Dendritic cell treated with granulocyte-macrophage colony-stimulating factor and Interleukin-4, amounts not matched to agents 40 ng/mL and 50 ng/mL, for 4 days (primary cell): ENCODE measurements around the gene CCN2.
"Not testable (repeated sequence)": the region's sequence is repeated elsewhere in the genome, so short reads cannot be mapped to it uniquely, and the experiment has no call there.

ENCODE experiments used
- H3K27ac Mint-ChIP-seq: one replicate; pipeline ENCODE4 v1.8.0; 2022; ENCODE audit warnings: mild to moderate bottlenecking, mixed read lengths
- H3K27me3 Mint-ChIP-seq: one replicate; pipeline ENCODE4 v1.8.0; 2022; ENCODE audit warnings: mild to moderate bottlenecking, mixed read lengths
- H3K36me3 Mint-ChIP-seq: one replicate; pipeline ENCODE4 v1.8.0; 2022; ENCODE audit warnings: low read depth, mixed read lengths
- H3K4me1 Mint-ChIP-seq: one replicate; pipeline ENCODE4 v1.8.0; 2022; ENCODE audit warnings: low read depth, mixed read lengths
- H3K4me3 Mint-ChIP-seq: one replicate; pipeline ENCODE4 v1.8.0; 2022; ENCODE audit warnings: mild to moderate bottlenecking, moderate library complexity, mixed read lengths
- H3K9me3 Mint-ChIP-seq: one replicate; pipeline ENCODE4 v1.8.0; 2022; ENCODE audit warnings: mixed read lengths
- intact Hi-C: fragments of 100-400 bp; cut with micrococcal nuclease; formaldehyde crosslinking; loops from one replicate; pipeline ENCODE4 v1.15.0; 2022

CCN2 gene

DNA sequence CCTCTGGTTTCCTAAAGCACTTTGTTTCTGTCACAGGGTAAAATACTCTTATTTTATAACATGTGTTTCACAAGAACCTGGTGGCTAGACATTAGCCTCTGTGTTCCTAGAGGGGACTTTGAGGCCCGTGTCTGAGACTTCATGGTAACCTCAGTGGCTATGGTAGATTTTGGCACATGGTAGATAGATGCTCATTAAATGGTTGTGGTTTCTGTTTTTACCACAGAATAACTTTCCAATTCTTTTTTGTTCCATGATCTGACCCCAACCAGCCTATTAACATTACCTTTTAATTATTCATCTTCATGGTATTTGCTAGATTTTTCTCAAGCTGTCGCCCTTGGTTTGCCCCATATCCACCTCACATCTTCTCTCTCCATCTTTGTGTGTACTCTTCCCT, 34.3 kb downstream of the CCN2 start:
- H3K9me3 Mint-ChIP-seq: peaks cover 17% of the 10 kb centered on the region
- peaks cover 7% of the 10 kb centered on the region for H3K4me1 Mint-ChIP-seq
- intact Hi-C loops: loop anchor here (5.0 kb wide), 1 partner anchor 300 kb away; no protein-coding TSS in a partner anchor
- no peaks in the 10 kb centered on the region for H3K36me3 Mint-ChIP-seq
- H3K27ac Mint-ChIP-seq: no peak overlapping the region
- no peak overlapping the region for H3K4me3 Mint-ChIP-seq
- H3K27me3 Mint-ChIP-seq: peaks cover 36% of the 10 kb centered on the region

DNA sequence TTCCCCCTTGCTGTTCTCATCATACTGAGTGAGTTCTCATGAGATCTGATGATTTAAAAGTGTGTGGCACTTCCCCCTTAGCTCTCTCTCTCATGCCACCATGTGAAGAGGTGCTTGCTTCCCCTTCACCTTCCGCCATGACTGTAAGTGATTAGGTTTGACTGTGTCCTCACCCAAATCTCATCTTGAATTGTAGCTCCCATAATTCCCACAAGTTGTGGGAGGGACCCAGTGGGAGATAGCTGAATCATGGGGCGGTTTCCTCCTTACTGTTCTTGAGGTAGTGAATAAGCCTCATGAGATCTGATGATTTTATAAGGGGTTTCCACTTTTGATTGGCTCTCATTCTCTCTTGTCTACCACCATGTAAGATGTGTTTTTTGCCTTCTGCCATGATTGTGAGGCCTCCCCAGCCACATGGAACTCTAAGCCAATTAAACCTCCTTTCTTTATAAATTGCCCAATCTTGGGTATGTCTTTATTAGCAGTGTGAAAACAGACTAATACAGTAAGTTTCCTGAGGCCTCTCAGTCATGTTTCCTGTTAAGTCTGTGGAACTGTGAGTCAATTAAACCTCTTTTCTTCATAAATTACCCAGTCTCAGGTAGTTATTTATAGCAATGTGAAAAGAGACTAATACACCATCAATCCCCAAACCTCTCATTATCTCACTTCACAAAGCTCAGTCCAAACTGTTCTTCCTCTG, 34.9 kb downstream of the CCN2 start:
- intact Hi-C loops: loop anchor here (5.0 kb wide), 1 partner anchor 301 kb away; no protein-coding TSS in a partner anchor
- H3K27ac Mint-ChIP-seq: not testable (repeated sequence)

DNA sequence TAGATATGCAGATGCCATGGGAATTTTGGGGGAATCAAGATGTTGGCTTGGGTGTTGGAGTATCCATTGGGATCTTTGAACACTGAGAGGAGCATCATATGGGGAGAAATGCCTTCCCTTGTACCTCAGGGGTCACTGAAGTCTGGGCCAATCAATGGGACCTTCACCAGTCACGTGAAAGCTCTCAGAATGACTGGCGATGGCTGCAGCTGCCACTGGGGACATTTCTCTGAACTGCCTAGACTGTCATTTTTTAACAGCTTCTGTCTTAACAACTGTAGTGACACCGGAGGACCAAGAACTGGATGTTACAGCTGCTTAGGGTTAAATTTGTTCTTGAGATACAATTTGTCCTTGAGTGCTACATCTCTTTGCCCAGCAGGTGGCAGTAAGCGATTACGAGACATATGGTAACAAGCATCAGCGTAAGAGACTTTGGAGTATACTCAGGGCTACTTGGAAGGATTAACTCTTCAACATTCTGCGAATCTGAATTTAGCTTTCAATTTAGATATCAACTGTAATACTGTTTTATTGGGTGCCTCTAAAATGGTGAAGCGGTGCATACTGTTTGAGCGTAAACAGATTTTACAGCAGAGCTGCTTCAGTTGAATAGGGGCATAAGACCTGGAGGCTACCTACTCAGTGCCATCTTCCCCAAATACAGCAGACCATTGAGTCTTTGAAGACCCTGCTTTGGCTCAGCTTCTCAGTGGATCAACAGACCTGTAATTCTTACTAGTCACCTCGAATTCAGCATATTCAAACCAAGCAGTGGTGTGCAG, 36.0 kb downstream of the CCN2 start:
- peaks cover 7% of the 10 kb centered on the region for H3K4me1 Mint-ChIP-seq
- intact Hi-C loops: loop anchor here (5.0 kb wide), 1 partner anchor 302 kb away; no protein-coding TSS in a partner anchor
- peaks cover 8% of the 10 kb centered on the region for H3K9me3 Mint-ChIP-seq
- no peaks in the 10 kb centered on the region for H3K36me3 Mint-ChIP-seq
- H3K4me3 Mint-ChIP-seq: no peak overlapping the region
- H3K27me3 Mint-ChIP-seq: peaks cover 38% of the 10 kb centered on the region
- H3K27ac Mint-ChIP-seq: no peak overlapping the region

More for the DNA sequence above, 34.9 kb downstream of the CCN2 start:
- not testable (repeated sequence) for H3K4me3 Mint-ChIP-seq, H3K36me3 Mint-ChIP-seq, H3K4me1 Mint-ChIP-seq
- Mint-ChIP-seq H3K9me3 (peaks cover 11% of the 10 kb centered on the region), H3K27me3 (peaks cover 38% of the 10 kb centered on the region)

DNA sequence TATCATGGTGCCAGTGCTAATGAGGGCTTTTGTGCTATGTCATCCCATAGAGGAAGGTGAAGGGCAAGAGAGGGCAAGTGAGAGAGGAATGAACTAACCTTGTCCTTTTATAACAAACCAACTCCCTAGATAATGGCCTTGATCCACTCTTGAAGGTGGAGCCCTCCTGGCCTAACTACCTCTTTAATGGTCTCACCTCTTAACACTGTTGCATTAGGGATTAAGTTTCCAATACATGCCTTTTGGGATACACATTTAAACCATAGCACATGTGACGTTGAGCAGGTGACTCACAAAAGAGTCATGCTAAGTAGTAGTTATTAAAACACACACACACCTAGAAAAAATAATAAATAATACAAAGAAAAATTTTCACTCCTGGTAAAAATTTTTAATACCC, 36.9 kb downstream of the CCN2 start:
- H3K4me1 Mint-ChIP-seq: peaks cover 7% of the 10 kb centered on the region
- no peak overlapping the region for H3K4me3 Mint-ChIP-seq
- peaks cover 8% of the 10 kb centered on the region for H3K9me3 Mint-ChIP-seq
- intact Hi-C loops: no loop called here
- H3K27me3 Mint-ChIP-seq: peaks cover 34% of the 10 kb centered on the region
- H3K27ac Mint-ChIP-seq: no peak overlapping the region
- no peaks in the 10 kb centered on the region for H3K36me3 Mint-ChIP-seq

DNA sequence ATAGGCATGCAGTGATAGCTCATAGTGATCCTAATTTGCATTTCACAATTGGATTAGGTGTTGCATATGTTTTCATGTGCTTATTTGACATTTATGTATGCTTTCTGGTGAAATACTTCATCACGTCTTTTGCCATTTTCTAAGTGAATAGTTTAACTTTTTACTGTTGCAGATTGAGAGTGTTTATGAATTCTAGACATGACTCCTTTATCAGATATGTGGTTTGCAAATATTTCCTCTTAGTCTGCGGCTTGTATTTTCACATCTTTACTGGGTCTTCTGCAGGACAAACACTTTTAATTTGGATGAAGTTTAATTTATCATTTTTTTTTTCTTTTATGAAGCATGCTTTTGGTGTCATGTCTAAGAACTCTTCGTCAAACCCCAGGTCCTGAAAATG, 39.2 kb downstream of the CCN2 start:
- Mint-ChIP-seq H3K9me3 (peaks cover 8% of the 10 kb centered on the region), H3K4me3 (no peak overlapping the region), H3K4me1 (peaks cover 1% of the 10 kb centered on the region), H3K27ac (no peak overlapping the region), H3K36me3 (no peaks in the 10 kb centered on the region), H3K27me3 (peaks cover 33% of the 10 kb centered on the region)
- intact Hi-C loops: no loop called here

DNA sequence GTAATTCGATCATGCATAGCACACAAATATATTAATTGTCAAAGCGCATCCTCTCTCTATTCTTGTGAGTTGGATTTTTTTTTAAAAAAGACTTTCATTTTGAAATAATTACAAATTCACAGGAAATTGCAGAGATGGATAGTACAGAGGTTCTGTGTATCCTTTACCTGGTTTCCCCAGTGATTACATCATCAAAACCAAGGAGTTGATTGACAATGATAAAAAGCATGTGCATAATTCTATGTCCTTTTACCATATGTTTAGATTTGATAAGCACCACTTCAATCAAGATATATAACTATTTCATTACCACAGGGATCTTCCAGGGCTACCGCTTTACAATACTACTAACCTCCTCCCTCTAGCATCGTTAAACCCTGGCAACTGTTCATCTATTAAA, 40.2 kb downstream of the CCN2 start:
- Mint-ChIP-seq H3K4me1 (no peaks in the 10 kb centered on the region), H3K27me3 (peaks cover 28% of the 10 kb centered on the region), H3K4me3 (no peak overlapping the region), H3K9me3 (peaks cover 3% of the 10 kb centered on the region), H3K36me3 (no peaks in the 10 kb centered on the region), H3K27ac (no peak overlapping the region)
- intact Hi-C loops: no loop called here

DNA sequence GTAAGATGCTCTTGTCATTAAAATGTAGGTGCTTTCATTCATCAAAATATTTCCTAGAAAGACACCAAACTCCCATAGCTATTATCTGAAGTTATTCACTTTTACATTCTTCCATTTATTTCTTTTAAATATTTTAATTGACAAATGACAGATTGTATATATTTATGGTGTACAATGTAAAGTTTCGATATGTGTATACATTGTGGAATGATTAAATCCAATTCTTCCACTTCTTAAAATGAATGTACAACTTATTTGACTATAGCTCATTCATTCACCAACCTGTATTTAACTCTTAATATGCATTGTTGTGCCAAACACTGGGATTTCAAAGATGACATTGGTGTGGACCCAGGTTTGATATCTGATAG, 41.0 kb downstream of the CCN2 start:
- H3K4me1 Mint-ChIP-seq: no peaks in the 10 kb centered on the region
- intact Hi-C loops: no loop called here
- no peaks in the 10 kb centered on the region for H3K9me3 Mint-ChIP-seq
- H3K27me3 Mint-ChIP-seq: peaks cover 24% of the 10 kb centered on the region
- H3K27ac Mint-ChIP-seq: no peak overlapping the region
- H3K36me3 Mint-ChIP-seq: no peaks in the 10 kb centered on the region
- no peak overlapping the region for H3K4me3 Mint-ChIP-seq

DNA sequence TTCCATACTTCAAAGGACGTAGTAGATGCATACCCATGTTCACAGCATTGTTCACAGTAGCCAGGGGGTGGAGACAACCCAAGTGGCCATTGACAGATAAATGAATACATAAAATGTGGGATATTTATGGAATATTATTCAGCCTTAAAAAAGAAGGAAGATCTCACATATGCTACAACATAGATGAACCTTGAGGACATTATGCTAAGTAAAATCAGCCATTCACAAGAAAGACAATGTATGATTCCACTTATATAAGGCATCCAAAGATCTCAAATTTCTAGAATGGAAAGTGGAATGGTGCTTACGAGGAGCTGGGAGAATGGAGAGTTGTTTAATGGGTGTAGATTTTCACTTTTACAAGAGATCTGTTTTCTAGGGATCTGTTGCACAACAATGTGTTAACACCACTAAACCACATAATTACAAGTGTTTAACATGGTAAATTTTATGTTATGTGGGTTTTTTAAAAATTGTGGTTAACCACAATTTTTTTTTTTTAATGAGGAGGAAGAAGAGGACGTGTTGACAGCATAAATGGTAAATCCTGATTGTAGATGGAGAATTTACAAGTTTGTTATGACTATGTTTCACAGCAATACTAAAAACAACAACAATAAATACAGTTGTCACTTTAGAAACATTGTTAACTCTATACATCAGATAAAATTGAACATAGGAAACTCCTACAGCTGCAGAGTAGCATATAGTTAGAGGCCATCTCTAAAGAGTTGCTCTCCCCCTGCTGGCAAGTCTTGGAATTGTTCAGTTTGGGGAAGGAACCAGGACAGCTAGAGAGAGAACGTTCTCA, 41.6 kb downstream of the CCN2 start:
- no peaks in the 10 kb centered on the region for H3K4me1 Mint-ChIP-seq
- no peaks in the 10 kb centered on the region for H3K9me3 Mint-ChIP-seq
- H3K27ac Mint-ChIP-seq: no peak overlapping the region
- no peak overlapping the region for H3K4me3 Mint-ChIP-seq
- H3K27me3 Mint-ChIP-seq: peaks cover 28% of the 10 kb centered on the region
- intact Hi-C loops: no loop called here
- H3K36me3 Mint-ChIP-seq: no peaks in the 10 kb centered on the region

DNA sequence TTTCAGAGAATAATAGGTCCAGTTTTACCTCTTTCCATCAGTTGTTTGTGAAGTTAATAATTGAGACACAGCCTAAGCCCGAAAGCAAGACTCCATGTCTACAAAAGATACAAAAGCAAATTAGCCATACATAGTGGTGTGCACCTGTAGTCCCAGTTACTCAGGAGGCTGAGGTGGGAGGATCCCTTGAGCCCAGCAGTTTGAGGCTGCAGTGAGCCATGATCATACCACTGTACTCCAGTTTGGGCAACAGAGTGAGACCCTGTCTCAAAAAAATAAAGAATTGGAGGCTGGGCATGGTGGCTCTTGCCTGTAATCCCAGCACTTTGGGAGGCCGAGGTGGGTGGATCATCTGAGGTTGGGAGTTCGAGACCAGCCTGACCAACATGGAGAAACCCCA, 42.4 kb downstream of the CCN2 start:
- H3K27ac Mint-ChIP-seq, H3K9me3 Mint-ChIP-seq, H3K4me3 Mint-ChIP-seq, intact Hi-C loops, H3K36me3 Mint-ChIP-seq, H3K4me1 Mint-ChIP-seq: not testable (repeated sequence)
- peaks cover 31% of the 10 kb centered on the region for H3K27me3 Mint-ChIP-seq

DNA sequence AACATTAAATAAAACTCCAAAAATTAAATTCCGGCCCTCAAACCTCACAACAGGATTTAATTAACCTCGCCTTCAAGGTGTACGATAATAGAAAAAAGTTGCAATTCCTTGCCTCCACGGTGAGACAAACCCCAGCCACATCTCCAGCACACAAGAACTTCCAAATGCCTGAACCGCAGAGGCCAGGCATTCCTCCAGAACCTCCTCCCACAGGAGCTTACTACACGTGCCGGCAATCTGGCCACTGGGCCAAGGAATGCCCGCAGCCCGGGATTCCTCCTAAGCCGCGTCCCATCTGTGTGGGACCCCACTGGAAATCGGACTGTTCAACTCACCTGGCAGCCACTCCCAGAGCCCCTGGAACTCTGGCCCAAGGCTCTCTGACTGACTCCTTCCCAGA, 47.4 kb downstream of the CCN2 start:
- intact Hi-C loops, H3K36me3 Mint-ChIP-seq, H3K27ac Mint-ChIP-seq, H3K4me3 Mint-ChIP-seq, H3K4me1 Mint-ChIP-seq, H3K9me3 Mint-ChIP-seq: not testable (repeated sequence)
- peaks cover 41% of the 10 kb centered on the region for H3K27me3 Mint-ChIP-seq

DNA sequence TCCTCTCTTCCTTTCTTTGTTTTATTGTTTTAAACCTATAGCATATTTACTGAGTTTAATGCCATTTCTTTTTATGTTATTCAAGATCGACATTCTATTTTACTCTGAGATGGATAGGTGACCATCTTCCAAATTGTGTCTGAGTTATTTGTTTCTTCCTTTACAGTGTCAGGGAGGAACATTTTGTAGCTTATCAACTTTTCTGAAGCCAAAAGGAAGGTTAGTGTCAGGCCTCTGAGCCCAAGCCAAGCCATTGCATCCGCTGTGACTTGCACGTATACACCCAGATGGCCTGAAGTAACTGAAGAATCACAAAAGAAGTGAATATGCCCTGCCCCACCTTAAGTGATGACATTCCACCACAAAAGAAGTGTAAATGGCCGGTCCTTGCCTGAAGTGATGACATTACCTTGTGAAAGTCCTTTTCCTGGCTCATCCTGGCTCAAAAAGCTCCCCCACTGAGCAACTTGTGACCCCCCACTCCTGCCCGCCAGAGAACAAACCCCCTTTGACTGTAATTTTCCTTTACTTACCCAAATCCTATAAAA, 49.8 kb downstream of the CCN2 start:
- peaks cover 13% of the 10 kb centered on the region for H3K9me3 Mint-ChIP-seq
- H3K27ac Mint-ChIP-seq, H3K4me3 Mint-ChIP-seq, H3K36me3 Mint-ChIP-seq, H3K4me1 Mint-ChIP-seq, intact Hi-C loops: not testable (repeated sequence)
- peaks cover 27% of the 10 kb centered on the region for H3K27me3 Mint-ChIP-seq

DNA sequence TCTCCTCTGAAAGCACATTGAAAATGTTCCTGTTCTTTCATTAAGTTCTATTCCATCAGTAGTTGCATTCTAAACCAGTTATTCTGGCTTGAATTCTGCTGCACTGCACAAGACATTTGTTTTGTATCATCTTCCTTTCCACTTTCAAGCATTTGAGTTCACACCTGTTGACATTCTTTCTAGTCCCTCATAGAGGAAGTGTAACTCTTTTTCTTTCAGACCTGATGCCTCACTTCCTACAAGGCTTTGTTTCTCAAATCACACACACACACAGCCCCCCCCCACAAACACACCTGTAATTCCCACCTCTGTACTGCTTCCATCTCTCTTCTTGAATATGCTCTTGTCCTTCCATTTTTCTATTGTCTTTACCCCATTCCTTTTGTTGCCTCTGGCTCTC, 50.9 kb downstream of the CCN2 start:
- H3K9me3 Mint-ChIP-seq: peaks cover 13% of the 10 kb centered on the region

DNA sequence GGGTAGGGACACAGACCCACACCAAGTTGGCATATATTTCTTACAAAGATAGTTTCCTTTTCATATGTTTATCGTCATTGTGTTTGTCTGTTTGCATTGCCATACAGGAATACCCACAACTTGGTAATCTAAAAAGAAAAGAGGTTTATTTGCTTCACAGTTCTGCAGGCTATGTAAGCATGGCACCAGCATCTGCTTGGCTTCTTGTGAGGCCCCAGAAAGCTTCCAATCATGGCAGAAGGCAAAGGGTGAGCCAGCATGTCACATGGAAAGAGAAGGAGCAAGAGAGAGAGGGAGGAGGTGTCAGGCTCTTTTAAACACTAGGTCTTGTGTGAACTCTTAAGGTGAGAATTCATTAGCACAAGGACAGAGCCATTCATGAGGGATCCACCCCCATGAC, 52.5 kb downstream of the CCN2 start:
- no peak overlapping the region for H3K4me3 Mint-ChIP-seq
- H3K9me3 Mint-ChIP-seq: peaks cover 13% of the 10 kb centered on the region
- H3K27me3 Mint-ChIP-seq: peaks cover 18% of the 10 kb centered on the region
- no peaks in the 10 kb centered on the region for H3K4me1 Mint-ChIP-seq
- H3K27ac Mint-ChIP-seq: no peak overlapping the region
- intact Hi-C loops: no loop called here
- H3K36me3 Mint-ChIP-seq: no peaks in the 10 kb centered on the region

More for the DNA sequence above, 50.9 kb downstream of the CCN2 start:
- no peak overlapping the region for H3K4me3 Mint-ChIP-seq
- H3K27me3 Mint-ChIP-seq: peaks cover 26% of the 10 kb centered on the region
- no peak overlapping the region for H3K27ac Mint-ChIP-seq
- intact Hi-C loops: no loop called here
- H3K36me3 Mint-ChIP-seq: no peaks in the 10 kb centered on the region
- no peaks in the 10 kb centered on the region for H3K4me1 Mint-ChIP-seq
